ENCODE results near the gene IGF1R.

DNA sequence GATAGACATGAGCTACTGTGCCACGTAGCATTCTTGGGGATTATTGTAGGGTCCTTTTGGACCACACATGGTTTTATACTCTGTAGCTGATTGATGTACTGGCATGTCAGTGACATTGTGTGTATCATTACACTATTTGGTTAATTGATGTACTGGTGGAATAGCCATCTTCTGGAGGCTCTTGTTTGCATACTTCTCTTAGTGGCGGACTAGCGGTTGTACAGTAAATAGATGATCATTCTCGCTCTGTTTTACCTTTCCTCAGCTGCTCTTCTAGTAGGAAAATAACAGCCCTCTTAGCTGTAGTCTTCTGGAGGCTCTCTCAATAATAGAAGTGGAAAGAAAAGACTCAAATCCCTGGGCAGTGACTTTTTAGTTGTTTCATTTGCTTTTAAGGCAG, 24.8 kb downstream of the IGF1R start:
- TF ChIP-seq, protein P1, sequence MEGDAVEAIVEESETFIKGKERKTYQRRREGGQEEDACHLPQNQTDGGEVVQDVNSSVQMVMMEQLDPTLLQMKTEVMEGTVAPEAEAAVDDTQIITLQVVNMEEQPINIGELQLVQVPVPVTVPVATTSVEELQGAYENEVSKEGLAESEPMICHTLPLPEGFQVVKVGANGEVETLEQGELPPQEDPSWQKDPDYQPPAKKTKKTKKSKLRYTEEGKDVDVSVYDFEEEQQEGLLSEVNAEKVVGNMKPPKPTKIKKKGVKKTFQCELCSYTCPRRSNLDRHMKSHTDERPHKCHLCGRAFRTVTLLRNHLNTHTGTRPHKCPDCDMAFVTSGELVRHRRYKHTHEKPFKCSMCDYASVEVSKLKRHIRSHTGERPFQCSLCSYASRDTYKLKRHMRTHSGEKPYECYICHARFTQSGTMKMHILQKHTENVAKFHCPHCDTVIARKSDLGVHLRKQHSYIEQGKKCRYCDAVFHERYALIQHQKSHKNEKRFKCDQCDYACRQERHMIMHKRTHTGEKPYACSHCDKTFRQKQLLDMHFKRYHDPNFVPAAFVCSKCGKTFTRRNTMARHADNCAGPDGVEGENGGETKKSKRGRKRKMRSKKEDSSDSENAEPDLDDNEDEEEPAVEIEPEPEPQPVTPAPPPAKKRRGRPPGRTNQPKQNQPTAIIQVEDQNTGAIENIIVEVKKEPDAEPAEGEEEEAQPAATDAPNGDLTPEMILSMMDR (conservative IDR thresholded peaks at IDR 0.05) = no peak
- TF ChIP-seq ZFX (IDR thresholded peaks at IDR 0.05) = no peak
